Globus pallidus (tissue), 1 donor: ENCODE data around the gene SCP2.

ENCODE experiments used
- DNase-seq: peaks from one replicate; pipeline ENCODE4 v3.0.0-alpha.2; 2015; ENCODE audit warnings: low spot score

The SCP2 gene

DNA sequence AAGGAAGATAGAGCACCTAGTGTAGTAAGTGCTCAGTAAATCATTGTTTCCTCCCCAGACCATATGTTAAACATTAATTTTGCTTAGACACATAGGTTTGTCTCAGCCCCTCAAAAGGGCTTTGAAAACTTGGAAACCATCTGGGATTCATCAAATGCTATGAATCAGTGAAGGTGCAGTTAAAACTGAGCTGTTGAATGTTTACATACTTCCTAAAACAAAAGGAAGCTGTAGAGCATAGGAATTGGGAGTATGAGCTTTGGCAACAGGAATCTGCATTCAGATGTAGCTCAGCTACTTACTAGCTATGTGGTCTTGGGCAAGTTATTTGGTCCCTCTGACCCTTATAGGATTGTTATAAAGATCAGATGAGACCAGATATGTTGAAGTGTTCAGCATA is 116.2 kb downstream of the SCP2 start:
- no peak for DNase-seq

DNA sequence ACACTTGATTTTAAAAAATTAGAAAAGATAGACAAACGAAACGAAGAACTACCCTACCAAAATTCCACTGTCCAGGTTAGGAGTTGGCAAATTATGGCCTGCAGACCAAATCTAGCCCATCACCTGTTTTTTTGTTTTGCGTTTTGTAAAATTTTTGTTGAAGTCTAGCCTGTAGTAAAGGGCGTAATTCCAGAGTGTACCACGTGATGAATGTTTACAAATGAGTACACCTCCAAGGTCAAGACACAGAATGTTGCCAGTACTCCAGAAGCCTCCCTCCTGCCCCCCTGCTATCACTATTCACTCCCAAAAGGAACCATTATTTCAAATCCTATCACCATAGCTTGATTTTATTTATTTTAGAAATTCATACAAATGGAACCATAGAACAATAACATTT is 117.8 kb downstream of the SCP2 start:
- DNase-seq, result no peak

DNA sequence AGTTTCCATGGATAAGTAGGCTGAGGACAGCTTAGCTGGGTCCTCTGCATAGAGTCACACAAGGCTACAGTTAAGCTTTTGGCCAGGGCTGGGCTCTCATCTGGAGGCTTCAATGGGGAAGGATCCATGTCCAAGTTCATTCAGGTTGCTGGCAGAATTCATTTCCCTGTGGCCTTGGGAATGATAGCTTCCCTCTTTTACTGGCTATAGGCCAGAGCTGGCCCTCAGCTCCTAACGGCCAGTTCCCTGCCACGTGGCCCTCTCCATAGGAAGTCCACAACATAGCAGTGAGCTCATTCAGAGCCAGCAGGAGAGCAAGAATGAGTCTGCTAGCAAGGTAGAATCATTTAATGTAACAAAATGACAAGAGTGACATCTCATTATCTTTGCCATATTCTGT is 119.9 kb downstream of the SCP2 start:
- no peak for DNase-seq

DNA sequence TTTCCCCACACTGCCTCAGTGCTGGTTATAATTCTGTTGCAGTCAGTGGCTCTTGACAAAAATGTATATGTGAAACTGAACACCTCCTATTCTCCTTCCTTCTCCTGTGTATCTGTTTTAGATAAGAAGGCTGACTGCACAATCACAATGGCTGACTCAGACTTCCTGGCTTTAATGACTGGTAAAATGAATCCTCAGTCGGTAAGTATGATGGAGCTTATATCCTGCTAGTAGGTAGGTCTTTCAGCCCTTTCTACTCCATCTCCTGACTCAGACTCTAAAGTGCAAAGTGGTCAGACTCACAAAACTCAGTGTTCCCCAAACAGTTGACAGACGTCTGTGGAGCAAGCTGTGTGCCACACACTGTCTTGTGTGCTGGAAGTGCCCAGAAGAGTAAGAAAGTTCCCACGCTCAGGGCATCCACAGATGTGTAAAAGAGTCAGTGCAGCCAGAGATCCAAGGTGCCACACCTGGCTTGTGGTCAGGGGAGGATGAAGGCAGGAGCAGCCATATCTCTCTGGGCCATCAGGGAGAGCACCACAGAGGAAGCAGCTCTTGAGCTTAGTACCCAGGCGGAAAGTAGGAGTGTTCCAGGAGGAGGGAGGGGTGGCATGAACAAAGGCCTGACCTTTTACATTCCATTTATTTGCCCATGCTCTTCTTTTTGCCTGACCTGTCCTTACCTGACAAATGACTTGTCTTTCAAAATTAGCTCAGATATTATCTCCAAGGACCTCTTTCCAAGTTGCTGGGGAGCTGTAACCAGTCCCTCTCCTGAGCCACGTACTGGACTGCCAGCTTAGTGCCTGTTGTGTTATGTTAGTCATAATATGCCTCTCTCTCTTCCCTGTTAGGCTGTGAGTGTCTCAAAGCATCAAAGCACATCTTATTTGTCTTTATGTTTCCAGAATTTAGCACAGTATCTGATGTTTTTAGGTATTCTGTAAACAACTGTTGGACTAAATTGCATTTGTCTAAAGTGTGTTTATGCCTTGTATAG is 121.0 kb downstream of the SCP2 start:
- no peak for DNase-seq

DNA sequence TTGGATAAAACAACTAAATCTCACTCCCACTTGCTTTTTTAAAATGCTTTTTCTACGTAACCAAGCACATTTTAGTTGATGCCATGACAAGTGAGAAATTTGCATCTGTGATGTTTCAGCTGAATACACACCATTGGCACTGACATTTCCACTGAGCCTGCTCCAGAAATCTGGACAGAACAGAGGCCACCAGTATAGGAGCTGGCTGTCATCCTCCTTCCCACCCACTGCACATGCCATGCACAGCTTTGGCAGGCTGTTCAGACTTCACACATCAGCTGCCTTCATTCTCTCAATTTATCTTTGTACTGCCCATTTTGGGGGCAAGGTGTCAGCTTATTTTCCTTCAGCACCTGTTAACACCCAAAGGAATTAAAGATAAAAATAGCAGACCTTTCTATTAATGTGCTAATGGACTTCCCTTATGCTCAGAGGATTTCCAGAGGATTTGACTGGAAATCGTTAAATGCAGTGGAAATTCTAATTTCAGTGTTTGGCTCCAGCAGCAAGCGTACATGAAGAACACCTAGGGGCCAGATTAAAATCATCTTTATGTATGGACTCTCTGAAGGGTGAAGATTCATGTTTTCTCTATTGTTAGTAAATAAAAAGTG is 122.0 kb downstream of the SCP2 start:
- peak; percentile 62 for DNase-seq

DNA sequence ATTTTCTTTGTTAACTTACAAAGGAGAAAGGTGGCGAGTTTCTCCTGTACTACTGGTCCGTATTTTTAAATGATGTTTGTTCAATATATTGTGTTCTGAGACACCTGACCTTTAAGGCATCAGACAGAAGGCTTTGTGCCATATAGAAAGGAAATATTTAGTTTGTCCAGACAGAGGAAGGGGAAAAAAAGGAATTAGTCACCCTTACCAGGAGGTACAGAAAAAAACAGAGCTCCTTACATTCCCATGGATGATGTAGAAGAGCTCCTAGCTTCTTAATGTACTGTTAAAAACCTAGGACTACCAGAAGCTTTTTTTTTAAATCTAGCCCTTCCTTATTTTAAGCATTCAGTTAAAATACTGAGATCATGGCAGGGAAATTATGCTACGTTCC is 122.5 kb downstream of the SCP2 start:
- DNase-seq, result no peak

DNA sequence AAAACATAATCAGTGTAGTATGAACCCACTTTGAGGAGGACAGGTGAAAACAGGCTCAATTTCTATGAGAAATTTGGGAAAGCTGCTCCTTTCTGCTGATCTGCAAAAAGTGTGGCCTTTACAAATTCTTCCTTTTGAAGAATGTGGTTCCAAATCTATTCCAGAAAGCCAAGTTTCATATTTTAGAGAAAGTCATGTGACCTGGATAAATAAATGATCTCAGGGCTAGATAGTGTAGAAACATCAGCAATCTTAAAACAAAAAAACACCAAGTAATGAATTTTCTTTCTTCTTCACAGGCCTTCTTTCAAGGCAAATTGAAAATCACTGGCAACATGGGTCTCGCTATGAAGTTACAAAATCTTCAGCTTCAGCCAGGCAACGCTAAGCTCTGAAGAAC is 123.2 kb downstream of the SCP2 start:
- DNase-seq, result no peak

DNA sequence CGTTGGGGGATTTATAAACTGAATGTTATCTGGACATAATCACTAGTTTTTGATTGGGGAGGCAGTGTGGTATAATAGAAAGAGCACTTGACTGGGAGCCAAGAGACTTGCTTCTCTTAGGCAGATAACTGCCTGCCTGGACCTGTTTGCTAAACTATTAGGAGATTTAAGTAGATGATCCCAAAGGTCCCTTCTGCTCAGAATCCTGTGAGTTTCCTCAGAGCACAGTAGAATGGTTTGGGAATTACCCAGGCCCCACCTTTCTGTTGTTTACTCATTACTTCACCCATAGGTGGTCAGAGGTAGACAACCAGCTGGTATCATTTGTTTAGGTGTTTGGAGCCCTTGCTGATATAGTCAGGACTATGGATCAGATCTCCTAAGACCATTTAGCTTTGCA is 124.6 kb downstream of the SCP2 start:
- DNase-seq, result no peak

DNA sequence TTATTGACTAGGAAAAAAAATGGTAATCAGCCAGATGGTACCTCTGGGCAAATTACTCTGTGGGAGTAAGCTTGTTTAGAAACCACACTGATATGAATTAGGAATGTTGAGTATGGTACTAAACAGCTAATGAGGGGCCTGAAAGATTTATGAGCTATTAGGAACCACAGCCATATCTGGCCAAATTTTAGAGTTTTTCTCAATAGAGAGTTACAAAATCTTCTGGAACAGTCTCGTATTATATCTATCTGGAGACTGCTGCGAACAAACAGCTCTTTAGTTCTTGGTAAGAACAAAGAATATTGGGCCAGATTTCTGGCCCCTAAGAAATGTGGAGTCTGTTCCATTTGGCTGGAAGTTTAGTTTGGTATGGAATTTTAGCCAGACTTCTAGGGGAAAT is 130.1 kb downstream of the SCP2 start:
- no peak for DNase-seq

DNA sequence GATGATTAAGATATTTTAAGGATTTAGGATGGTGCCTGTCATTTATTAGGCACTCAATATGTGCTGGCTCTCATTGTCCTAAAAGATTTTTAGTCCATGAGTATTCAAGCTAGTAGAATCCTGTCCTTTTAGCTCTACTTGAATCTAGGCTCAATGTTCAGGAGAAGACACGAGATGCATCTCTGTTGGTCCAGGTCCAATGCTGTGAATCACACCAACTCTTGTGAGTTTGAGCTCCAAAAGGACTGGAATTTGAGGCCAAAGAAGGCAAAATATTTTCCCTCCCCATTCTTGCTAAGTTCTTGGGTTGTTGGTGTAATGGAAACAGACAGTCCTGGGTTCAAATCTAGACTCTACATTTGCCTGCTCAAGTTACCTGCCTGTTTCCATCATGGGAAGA is 133.5 kb downstream of the SCP2 start:
- no peak for DNase-seq

DNA sequence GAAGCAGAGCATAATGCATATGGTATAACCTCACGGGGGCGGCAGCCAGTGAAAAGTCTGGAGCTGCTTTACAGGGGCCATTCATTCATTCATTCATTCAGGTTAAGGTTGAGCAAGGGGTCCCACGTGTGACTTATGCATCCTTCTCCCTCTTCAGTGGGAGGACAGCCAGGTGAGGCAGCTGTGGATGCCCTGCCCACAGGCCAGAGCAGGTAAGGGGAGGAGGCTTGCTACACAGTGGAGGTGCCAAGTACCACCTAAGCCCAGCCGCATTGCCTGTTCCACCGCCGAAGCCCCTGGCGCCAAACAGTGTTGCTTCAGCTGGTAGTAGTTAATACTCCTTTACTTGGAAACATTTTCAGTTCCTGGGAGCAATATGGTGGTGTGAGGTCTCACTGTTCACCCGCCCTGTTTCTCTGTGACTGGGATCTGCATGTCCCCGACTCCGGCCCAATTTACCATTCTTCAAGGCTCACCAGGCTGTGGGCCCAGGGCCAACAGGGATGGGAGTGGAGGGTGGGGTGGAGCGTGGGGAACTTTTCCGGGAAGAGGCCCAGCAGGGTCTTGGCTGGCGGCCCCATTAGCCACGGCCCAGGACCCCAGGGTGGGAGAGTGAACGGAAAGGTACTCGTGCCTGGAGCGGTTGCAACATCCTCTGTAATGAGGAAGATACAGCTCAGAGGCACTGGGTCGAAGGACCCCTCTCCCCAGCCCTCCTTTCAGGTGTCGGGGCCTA is 134.2 kb downstream of the SCP2 start:
- DNase-seq, result no peak

DNA sequence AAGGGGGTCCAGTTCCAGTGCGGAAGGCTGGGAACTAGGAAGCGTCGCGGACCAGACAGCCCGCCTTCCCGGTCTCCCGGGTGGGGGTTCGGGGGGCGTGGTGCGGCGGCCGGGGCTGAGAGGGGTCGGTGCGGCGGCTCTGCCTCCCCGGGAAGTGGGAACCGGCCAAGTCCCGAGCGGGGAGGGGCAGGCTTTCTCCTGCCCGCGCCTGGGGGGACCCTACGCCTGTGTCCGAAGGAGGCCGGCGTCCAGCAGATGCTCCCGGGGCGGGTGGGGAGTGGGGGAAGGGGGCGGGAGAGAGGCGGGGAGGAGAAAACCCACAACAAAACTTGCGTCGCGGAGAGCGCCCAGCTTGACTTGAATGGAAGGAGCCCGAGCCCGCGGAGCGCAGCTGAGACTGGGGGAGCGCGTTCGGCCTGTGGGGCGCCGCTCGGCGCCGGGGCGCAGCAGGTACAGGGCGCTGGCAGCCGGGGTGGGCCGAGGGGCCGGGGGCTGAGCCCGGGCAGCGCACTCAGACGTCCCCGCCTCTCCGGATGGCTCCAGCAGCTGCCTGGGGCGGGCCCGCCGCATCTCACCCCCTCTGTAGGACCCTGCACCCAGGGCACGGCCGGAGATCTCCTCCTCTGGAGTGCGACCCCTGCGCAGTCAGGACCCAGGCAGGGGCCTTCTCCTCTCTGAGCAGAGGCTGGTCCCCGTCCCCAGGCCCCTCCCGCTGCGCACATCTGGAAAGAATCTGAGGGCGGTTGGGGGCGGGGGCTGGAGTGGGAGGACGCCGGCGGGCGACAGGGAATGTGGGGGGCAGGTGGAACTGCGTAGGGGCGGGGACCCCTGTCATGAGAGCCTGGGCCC is 135.0 kb downstream of the SCP2 start, which contains the start of gene PODN:
Gene PODN (plus strand): TSS at position 355 of the 849 bp plus-strand sequence. CDS start 7,643 bp downstream, outside the sequence.
- no peak for DNase-seq

DNA sequence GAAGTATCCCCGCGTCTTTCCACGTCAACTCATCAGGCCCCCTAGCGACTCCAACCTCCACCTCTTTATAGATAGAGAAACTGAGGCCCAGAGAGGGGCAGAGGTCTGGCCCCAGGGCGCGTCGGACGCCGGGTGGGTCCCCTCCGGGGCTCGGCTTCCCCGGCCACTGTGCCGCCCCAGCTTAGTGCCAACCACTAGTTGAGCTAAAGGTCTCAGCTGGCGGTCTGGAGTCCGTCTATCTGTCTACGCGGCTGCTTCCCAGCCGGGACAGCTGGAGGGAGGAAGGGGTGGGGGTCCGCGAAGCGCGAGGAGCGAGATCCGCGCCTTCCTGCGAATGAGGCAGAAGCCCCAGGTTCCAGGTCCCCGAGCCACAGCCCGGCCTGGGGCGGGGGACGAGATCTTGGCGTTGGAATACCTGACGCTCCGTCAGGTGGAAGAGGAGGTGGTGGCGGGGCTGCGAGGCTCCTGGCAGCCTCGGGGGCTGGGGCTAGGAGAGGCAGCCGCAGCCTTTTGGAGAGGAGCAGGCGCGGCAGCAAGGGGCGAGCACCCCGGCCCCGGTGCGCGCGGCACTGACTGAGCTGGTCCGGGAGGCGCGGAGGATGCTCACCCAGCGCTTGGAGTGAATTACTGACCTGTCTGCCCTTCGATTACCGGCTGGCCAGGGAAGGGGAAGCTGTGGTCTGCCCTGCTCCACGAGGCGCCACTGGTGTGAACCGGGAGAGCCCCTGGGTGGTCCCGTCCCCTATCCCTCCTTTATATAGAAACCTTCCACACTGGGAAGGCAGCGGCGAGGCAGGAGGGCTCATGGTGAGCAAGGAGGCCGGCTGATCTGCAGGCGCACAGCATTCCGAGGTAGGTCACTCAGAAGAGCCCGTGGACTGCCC is 135.9 kb downstream of the SCP2 start:
- no peak for DNase-seq

DNA sequence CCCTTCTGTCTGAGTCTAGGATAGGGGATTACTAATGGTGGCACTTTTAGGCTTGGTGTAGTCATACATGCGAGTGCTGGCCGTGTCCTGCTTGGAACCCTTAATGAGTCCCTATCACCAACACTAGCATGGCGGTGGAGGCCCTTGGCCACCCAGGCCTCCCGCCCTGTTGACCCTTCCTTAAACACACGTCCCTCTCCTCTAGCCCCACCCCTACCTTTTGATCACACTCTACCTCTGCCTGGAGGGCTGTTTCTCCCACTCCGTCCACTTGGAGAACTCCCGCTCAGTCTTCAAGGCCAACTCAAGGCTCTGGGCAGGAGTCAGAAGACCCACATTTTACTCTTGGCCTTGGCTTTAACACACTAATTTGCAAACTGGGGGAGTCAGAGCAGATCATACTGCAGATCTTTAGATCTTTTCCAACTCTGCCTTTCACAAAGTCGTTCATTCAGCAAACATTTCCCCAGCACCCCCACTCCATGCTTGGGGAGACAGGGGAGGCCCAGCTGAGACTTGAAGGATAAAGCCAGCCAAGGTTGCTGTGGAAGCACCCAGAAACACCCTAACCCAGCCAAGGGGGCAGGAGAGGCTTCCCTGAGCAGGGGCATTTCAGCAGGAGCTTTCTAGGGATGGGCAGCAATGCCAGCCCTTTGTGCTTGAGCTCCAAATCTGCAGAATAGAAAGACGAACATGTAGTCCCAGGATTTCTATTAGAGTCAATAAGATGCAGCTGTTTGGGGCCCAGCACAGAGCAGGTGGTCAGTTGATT is 136.9 kb downstream of the SCP2 start:
- no peak for DNase-seq

DNA sequence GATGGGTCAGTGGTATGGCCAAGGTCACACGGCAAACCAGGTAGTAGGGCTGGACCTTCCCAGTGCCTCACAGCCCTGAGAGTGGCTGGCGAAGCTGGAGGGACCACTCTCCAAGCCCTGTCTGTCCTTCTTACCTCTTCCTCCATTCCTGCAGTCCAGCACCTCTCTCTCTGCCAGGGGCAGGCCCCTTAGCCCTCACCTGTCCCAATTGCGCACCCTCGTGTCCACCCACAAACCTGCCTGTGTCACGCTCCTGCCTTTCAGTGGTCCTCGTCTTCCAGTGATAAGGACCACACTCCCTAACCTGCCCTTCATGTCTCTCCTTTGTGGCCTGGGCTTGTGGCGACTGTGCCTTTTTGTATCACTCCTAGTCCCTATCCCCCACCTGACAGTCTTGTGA is 138.3 kb downstream of the SCP2 start:
- DNase-seq, result no peak

DNA sequence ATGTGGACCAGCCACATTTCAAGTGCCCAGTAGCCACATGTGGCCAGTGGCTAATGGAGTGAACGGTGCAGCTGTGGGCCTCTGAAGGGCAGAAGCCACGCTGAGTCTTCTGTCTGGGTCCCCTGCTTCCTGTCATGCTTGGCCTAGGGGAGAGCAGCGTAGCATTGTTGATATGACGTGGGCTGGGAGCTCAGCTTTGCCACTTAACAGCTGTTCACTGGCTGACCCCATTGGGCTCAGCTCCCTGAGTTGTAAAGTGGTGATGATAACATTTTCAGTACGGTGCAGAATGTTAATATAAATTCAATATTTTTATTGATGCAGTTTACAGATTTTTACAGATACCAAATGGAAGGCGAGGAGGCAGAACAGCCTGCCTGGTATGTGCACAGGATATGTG is 139.4 kb downstream of the SCP2 start:
- no peak for DNase-seq

DNA sequence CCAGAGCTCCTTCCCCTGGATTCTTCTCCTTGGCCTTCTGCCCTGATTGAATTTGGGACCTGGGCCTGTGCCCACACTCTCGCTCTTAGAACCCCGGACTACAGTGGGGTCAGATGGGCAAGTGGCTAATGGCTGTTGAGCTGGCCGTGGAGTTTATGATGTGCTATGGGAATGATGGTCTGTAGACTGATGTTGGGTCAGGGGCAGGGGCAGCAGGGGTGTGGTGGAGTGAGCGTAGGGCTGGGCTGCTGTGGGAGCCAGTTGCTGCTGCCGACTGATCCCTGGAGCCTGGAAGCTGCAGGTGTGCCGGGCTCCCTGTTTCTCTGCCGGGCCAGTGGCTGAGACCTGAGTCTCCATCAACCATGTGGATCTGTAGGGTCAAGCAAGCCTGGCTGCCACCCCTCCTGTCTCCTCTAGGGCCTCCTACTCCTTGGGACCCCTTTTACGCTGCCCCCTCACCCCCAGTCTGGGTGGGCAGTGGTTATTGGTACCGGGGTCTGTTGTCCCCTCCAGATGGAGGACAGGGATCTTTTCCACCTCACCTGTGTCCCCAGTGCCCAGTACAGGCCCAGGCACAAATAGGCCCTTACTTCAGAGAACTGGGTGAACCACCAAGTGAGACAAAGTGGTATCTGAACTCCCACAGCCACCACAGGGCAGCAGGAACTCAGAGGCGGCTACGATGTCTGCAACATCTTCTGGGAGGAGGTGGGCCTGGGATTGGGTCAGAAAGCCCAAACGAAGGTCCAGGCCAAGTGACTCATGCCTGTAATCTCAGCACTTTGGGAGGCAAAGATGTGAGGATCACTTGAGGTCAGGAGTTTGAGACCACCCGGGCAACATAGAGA is 140.0 kb downstream of the SCP2 start:
- no peak for DNase-seq

DNA sequence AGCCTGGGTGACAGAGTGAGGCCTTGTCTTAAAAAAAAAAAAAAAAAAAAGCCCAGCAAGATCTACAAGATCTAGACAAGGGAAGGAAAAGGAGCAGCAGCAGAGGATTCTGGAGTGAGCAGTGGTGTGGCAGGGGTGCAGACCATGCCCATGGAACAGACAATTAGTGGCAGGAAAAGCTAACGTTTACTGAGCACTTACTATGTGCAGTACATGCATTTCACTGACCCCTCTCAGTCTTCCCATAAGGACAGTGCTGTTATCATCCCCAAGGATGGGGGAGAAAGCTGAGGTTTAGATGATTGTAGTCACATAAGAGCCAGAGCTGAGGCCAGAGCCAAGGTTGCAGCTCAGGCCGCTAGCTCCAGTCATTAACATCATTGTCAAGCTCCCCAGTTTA is 140.8 kb downstream of the SCP2 start:
- DNase-seq, result no peak
